ENCODE measurements around the gene LAMA2. TPM values are rescaled to one million over a fixed set of nuclear protein-coding genes. Genes with fewer than 3 reads are reported as not detected.

LAMA2 gene
- polyA plus RNA-seq, 1 of the 3 experiments (the other 2 are of a cell fraction): 0.92 TPM

- 73% methylated on average over 3 of the region's 3 CpGs for WGBS (ENCODE audit: low lambda C conversion rate)
- POLR2A ChIA-PET: no interaction called here
Measured at GRCh38 chr6:129472239-129472638, 589.3 kb downstream of the LAMA2 start.

More at GRCh38 chr6:129472239-129472638, 589.3 kb downstream of the LAMA2 start:
- Histone ChIP-seq H3K27me3 (ENCODE audit: insufficient read depth) (no peaks in the 10 kb centered on the region), H3K27ac (ENCODE audit: low read depth in 2 of 2, low read length in 1 of 2) (no peak overlapping the region), H3K4me3 (ENCODE audit: low read depth in 2 of 2, low read length in 1 of 2) (no peak overlapping the region), H3K36me3 (replicated peaks in 1 of 2; ENCODE audit: control insufficient read depth in 1 of 2, insufficient read depth in 2 of 2, low read length in 1 of 2) (peaks cover 0 to 9% of the 10 kb centered on the region in 2 experiments), H3K9me2 (no peaks in the 10 kb centered on the region), H3K79me2 (ENCODE audit: insufficient read depth) (no peaks in the 10 kb centered on the region), H3K4me2 (no peak overlapping the region), H3K9me3 (no peaks in the 10 kb centered on the region), H3K9ac (no peak overlapping the region), H3F3A (replicated peaks; ENCODE audit: insufficient read depth) (no peaks in the 10 kb centered on the region), H2AFZ (ENCODE audit: low read depth) (no peak overlapping the region), H4K20me1 (ENCODE audit: insufficient read depth) (no peaks in the 10 kb centered on the region), H3K4me1 (ENCODE audit: control insufficient read depth in 1 of 2, insufficient read depth in 2 of 2, low read depth in 1 of 2, low read length in 1 of 2) (no peaks in the 10 kb centered on the region; a peak in 1 of 4 replicates)
- CTCF ChIA-PET: no interaction called here
- no peak for TF ChIP-seq RFX5 (IDR thresholded peaks at IDR 0.05; ENCODE audit: low read length)
- TF ChIP-seq MEF2A (IDR thresholded peaks at IDR 0.05; ENCODE audit: borderline replicate concordance, low read depth): no peak
- TF ChIP-seq, protein P1, sequence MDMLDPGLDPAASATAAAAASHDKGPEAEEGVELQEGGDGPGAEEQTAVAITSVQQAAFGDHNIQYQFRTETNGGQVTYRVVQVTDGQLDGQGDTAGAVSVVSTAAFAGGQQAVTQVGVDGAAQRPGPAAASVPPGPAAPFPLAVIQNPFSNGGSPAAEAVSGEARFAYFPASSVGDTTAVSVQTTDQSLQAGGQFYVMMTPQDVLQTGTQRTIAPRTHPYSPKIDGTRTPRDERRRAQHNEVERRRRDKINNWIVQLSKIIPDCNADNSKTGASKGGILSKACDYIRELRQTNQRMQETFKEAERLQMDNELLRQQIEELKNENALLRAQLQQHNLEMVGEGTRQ (IDR thresholded peaks at IDR 0.05; ENCODE audit: borderline replicate concordance, low read depth, low read length): no peak
- TF ChIP-seq NRF1 (IDR thresholded peaks at IDR 0.05; ENCODE audit: low read depth, low read length): no peak
- TF ChIP-seq SMC3 (IDR thresholded peaks at IDR 0.05; ENCODE audit: low read depth, low read length): no peak
- no peak for TF ChIP-seq TCF12 (IDR thresholded peaks at IDR 0.05)
- no peak for TF ChIP-seq ELF1 (IDR thresholded peaks at IDR 0.05)
- no peak for TF ChIP-seq RXRA (IDR thresholded peaks at IDR 0.05; ENCODE audit: borderline replicate concordance, low read depth)
- no peak for TF ChIP-seq EZH2phosphoT487 (IDR thresholded peaks at IDR 0.05; ENCODE audit: borderline replicate concordance, low read depth)
- TF ChIP-seq, protein P2, sequence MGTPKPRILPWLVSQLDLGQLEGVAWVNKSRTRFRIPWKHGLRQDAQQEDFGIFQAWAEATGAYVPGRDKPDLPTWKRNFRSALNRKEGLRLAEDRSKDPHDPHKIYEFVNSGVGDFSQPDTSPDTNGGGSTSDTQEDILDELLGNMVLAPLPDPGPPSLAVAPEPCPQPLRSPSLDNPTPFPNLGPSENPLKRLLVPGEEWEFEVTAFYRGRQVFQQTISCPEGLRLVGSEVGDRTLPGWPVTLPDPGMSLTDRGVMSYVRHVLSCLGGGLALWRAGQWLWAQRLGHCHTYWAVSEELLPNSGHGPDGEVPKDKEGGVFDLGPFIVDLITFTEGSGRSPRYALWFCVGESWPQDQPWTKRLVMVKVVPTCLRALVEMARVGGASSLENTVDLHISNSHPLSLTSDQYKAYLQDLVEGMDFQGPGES (IDR thresholded peaks at IDR 0.05; ENCODE audit: low read depth, low read length): no peak
- TF ChIP-seq, protein P3, sequence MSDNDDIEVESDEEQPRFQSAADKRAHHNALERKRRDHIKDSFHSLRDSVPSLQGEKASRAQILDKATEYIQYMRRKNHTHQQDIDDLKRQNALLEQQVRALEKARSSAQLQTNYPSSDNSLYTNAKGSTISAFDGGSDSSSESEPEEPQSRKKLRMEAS (IDR thresholded peaks at IDR 0.05; ENCODE audit: low read depth): no peak
- TF ChIP-seq, protein P4, sequence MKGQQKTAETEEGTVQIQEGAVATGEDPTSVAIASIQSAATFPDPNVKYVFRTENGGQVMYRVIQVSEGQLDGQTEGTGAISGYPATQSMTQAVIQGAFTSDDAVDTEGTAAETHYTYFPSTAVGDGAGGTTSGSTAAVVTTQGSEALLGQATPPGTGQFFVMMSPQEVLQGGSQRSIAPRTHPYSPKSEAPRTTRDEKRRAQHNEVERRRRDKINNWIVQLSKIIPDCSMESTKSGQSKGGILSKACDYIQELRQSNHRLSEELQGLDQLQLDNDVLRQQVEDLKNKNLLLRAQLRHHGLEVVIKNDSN (IDR thresholded peaks at IDR 0.05; ENCODE audit: borderline replicate concordance, low read depth): no peak
- TF ChIP-seq JUND (IDR thresholded peaks at IDR 0.05): no peak
- TF ChIP-seq TAF1 (IDR thresholded peaks at IDR 0.05; ENCODE audit: borderline replicate concordance, low read depth, low read length): no peak
- no peak for TF ChIP-seq YY1 (IDR thresholded peaks at IDR 0.05; ENCODE audit: low read depth)
- TF ChIP-seq GATA2 (CRISPR knock-in tag; IDR thresholded peaks at IDR 0.05): no peak
- TF ChIP-seq, protein P5, sequence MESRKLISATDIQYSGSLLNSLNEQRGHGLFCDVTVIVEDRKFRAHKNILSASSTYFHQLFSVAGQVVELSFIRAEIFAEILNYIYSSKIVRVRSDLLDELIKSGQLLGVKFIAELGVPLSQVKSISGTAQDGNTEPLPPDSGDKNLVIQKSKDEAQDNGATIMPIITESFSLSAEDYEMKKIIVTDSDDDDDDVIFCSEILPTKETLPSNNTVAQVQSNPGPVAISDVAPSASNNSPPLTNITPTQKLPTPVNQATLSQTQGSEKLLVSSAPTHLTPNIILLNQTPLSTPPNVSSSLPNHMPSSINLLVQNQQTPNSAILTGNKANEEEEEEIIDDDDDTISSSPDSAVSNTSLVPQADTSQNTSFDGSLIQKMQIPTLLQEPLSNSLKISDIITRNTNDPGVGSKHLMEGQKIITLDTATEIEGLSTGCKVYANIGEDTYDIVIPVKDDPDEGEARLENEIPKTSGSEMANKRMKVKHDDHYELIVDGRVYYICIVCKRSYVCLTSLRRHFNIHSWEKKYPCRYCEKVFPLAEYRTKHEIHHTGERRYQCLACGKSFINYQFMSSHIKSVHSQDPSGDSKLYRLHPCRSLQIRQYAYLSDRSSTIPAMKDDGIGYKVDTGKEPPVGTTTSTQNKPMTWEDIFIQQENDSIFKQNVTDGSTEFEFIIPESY (IDR thresholded peaks at IDR 0.05; ENCODE audit: borderline replicate concordance, low read depth): no peak
- no peak for DNase-seq

Data from SK-N-SH (cell line).